A549 treated with RU486 at 1 μM for 4 hours (cell line): ENCODE measurements around the gene HBM. TPM values are rescaled to one million over a fixed set of nuclear protein-coding genes. Genes with fewer than 3 reads are reported as not detected.

ENCODE experiments used
- total RNA-seq: library from RNA; stranded (reverse); fragments of 200-300 nt; extraction: Qiagen RNA extraction; gene quantifications from 5 replicates; pipeline ENCODE4 v1.2.3, GENCODE V29; 2022; ENCODE audit warnings: low read depth

The HBM gene, protein sequence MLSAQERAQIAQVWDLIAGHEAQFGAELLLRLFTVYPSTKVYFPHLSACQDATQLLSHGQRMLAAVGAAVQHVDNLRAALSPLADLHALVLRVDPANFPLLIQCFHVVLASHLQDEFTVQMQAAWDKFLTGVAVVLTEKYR
- total RNA-seq = not detected in 5 replicates

DNA sequence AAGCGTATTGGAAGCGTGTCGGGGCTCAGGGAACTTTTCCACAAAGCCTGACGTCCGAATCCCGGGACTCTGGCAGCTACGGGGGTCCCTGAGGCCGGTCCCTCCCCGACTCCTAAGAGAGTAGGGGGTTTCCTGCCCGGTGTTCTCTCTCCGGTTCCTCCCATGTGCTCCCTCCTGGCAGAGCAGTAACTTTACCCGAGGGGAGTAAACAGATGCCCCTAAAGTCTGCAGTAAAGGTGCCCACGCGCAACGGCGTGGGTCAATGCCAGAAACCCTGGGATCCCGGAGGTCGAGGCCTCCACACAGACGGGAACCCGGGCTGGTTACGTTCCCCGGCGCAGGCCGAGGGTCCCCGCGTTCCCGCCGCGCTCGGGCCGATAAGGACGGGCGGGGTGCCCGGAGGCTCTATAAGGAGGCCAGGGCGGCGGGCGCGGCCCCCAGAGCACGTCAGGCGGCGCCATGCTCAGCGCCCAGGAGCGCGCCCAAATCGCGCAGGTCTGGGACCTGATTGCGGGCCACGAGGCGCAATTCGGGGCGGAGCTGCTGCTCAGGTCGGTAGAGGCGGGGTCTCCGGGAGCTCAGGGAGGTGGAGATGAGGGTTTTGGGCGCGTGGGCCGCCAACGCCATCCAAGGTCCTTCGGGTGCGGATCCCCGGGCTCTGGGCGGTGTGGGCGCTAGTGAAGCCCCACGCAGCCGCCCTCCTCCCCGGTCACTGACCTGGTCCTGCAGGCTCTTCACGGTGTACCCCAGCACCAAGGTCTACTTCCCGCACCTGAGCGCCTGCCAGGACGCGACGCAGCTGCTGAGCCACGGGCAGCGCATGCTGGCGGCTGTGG lies at the start of gene HBM:
TSS of gene HBM (plus strand) at position 440 of the 836 bp plus-strand sequence. CDS start at position 460, 20 bp downstream.

DNA sequence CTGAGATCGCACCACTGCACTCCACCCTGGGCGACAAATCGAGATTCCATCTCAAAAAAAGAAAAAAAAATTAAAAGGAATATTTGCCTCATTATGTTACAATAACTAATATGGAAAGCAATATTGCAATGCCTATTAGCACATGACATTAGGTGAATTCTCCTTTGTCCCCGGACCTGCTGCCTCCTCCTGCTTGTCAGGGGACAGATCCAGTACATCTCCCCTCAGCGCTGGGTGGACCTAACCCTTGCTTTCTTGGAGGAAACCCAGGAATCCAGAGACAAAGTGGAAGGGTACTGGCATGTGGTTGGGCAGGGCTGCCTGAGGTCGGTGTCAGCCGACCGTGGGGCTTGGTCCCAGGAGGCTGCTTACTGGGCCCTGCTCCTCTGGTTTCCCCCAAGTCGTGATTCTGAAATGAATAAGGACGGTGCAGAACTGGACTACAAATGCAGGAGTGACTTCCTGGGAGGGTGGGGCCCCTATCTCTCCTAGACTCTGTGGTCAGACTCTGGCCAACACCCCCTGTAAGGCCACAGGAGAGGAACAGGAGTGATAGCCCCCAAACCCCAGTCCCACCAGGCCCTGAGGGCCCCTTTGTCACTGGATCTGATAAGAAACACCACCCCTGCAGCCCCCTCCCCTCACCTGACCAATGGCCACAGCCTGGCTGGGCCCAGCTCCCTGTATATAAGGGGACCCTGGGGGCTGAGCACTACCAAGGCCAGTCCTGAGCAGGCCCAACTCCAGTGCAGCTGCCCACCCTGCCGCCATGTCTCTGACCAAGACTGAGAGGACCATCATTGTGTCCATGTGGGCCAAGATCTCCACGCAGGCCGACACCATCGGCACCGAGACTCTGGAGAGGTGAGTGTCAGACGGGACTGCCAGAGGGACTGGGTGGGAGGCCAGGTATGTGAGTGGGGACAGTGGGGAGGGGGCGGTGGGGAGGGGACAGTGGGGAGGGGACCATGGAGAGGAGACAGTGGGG lies 13.3 kb upstream of the HBM start, which contains the start of gene HBZ:
TSS of gene HBZ (plus strand) at position 504 of the 988 bp plus-strand sequence. CDS start at position 770, 266 bp downstream.

GRCh38 chr16:172374-172941 lies 6.7 kb downstream of the HBM start, which contains the start of gene HBA2:
Gene HBA2, plus strand, starts transcription at chr16:172876. Its CDS starts 37 bp downstream, at chr16:172913.

GRCh38 chr16:176477-177382 lies 11.0 kb downstream of the HBM start, which contains the start of gene HBA1:
Gene HBA1, plus strand, starts transcription at chr16:176680. Its CDS starts 37 bp downstream, at chr16:176717.

GRCh38 chr16:180101-180675 lies 14.4 kb downstream of the HBM start, which contains the start of gene HBQ1:
Gene HBQ1, plus strand, starts transcription at chr16:180459. Its CDS starts 28 bp downstream, at chr16:180487.

Other genes with a start within 250 kb of the HBM start
- 35.9 to 42.8 TPM (median 42.4 TPM) in 5 replicates for gene POLR3K, start 112.4 kb upstream of the HBM start, total RNA-seq
- 56.8 to 85.9 TPM (median 71.1 TPM) in 5 replicates for gene SNRNP25, start 112.2 kb upstream of the HBM start, total RNA-seq
- gene RHBDF1, start 93.3 kb upstream of the HBM start, total RNA-seq = 17.0 to 29.1 TPM (median 25.8 TPM) in 5 replicates
- gene MPG, start 87.8 kb upstream of the HBM start, total RNA-seq = 61.0 to 78.2 TPM (median 72.5 TPM) in 5 replicates
- 21.2 to 30.4 TPM (median 27.7 TPM) in 5 replicates for gene NPRL3, start 27.3 kb upstream of the HBM start, total RNA-seq
- gene HBZ, start 13.3 kb upstream of the HBM start, total RNA-seq = 0.14 TPM in 1 of 5 replicates, not detected in the others
- 0.55 to 0.80 TPM (median 0.57 TPM) in 3 of 5 replicates, not detected in the others for gene HBA2, start 6.9 kb downstream of the HBM start, total RNA-seq
- 0.55 to 1.8 TPM (median 1.1 TPM) in 4 of 5 replicates, not detected in the other for gene HBA1, start 10.7 kb downstream of the HBM start, total RNA-seq
- 6.1 to 7.9 TPM (median 6.9 TPM) in 5 replicates for gene HBQ1, start 14.5 kb downstream of the HBM start, total RNA-seq
- gene LUC7L, start 63.5 kb downstream of the HBM start, total RNA-seq = 42.5 to 51.2 TPM (median 50.0 TPM) in 5 replicates
- 40.5 to 52.4 TPM (median 48.2 TPM) in 5 replicates for gene FAM234A, start 68.8 kb downstream of the HBM start, total RNA-seq
- gene RGS11, start 110.0 kb downstream of the HBM start, total RNA-seq = 2.7 to 5.9 TPM (median 4.2 TPM) in 5 replicates
- gene ARHGDIG, start 114.6 kb downstream of the HBM start, total RNA-seq = 1.8 to 3.6 TPM (median 2.5 TPM) in 5 replicates
- 0.13 to 0.64 TPM (median 0.31 TPM) in 4 of 5 replicates, not detected in the other for gene PDIA2, start 117.2 kb downstream of the HBM start, total RNA-seq
- gene AXIN1, start 186.7 kb downstream of the HBM start, total RNA-seq = 30.0 to 37.7 TPM (median 35.5 TPM) in 5 replicates
- 119 to 135 TPM (median 129 TPM) in 5 replicates for gene MRPL28, start 204.6 kb downstream of the HBM start, total RNA-seq
- 27.5 to 40.7 TPM (median 35.0 TPM) in 5 replicates for gene PGAP6, start 216.0 kb downstream of the HBM start, total RNA-seq
- gene NME4, start 231.2 kb downstream of the HBM start, total RNA-seq = 286 to 471 TPM (median 425 TPM) in 5 replicates
- gene DECR2, start 235.9 kb downstream of the HBM start, total RNA-seq = 18.8 to 30.2 TPM (median 25.3 TPM) in 5 replicates